ENCODE data around the gene CACNA2D4.

CACNA2D4 gene

GRCh38 chr12:1766110-1766509, 152.3 kb downstream of the CACNA2D4 start:
- no peaks in the 10 kb centered on the region for H3K27me3 ChIP-seq (ENCODE audit: control insufficient read depth in 2 of 2, insufficient read depth in 2 of 2, low read length in 2 of 2)
- no peak overlapping the region for H3K9ac ChIP-seq (ENCODE audit: low read depth in 1 of 2, low read length in 2 of 2)
- H3K4me3 ChIP-seq (ENCODE audit: low read length in 2 of 2) = no peak overlapping the region
- no peaks in the 10 kb centered on the region for H3K4me1 ChIP-seq (ENCODE audit: control insufficient read depth in 2 of 2, insufficient read depth in 2 of 2, low read length in 2 of 2)
- peaks cover 3 to 6% of the 10 kb centered on the region in 2 donors for H3K36me3 ChIP-seq (ENCODE audit: control insufficient read depth in 2 of 2, insufficient read depth in 2 of 2, low read length in 2 of 2)
- no peak overlapping the region for H3K27ac ChIP-seq (ENCODE audit: low read depth in 2 of 2, low read length in 2 of 2)
- H3K9me3 ChIP-seq (ENCODE audit: control insufficient read depth in 2 of 2, low read length in 2 of 2) = no peaks in the 10 kb centered on the region

GRCh38 chr12:1763153-1763552, 155.3 kb downstream of the CACNA2D4 start:
- Histone ChIP-seq H3K9ac (ENCODE audit: low read depth in 1 of 2, low read length in 2 of 2) (no peak overlapping the region), H3K27ac (ENCODE audit: low read depth in 2 of 2, low read length in 2 of 2) (no peak overlapping the region), H3K36me3 (ENCODE audit: control insufficient read depth in 2 of 2, insufficient read depth in 2 of 2, low read length in 2 of 2) (peaks cover 0 to 5% of the 10 kb centered on the region in 2 donors), H3K27me3 (ENCODE audit: control insufficient read depth in 2 of 2, insufficient read depth in 2 of 2, low read length in 2 of 2) (no peaks in the 10 kb centered on the region), H3K9me3 (ENCODE audit: control insufficient read depth in 2 of 2, low read length in 2 of 2) (no peaks in the 10 kb centered on the region), H3K4me3 (ENCODE audit: low read length in 2 of 2) (no peak overlapping the region), H3K4me1 (ENCODE audit: control insufficient read depth in 2 of 2, insufficient read depth in 2 of 2, low read length in 2 of 2) (no peaks in the 10 kb centered on the region)

GRCh38 chr12:1761857-1762256, 156.6 kb downstream of the CACNA2D4 start:
- Histone ChIP-seq H3K4me3 (ENCODE audit: low read length in 2 of 2) (no peak overlapping the region), H3K4me1 (ENCODE audit: control insufficient read depth in 2 of 2, insufficient read depth in 2 of 2, low read length in 2 of 2) (no peaks in the 10 kb centered on the region), H3K9me3 (ENCODE audit: control insufficient read depth in 2 of 2, low read length in 2 of 2) (no peaks in the 10 kb centered on the region), H3K27me3 (ENCODE audit: control insufficient read depth in 2 of 2, insufficient read depth in 2 of 2, low read length in 2 of 2) (no peaks in the 10 kb centered on the region), H3K27ac (ENCODE audit: low read depth in 2 of 2, low read length in 2 of 2) (no peak overlapping the region), H3K9ac (ENCODE audit: low read depth in 1 of 2, low read length in 2 of 2) (no peak overlapping the region), H3K36me3 (ENCODE audit: control insufficient read depth in 2 of 2, insufficient read depth in 2 of 2, low read length in 2 of 2) (peaks cover 11 to 14% of the 10 kb centered on the region in 2 donors)

- H3K27me3 ChIP-seq (ENCODE audit: control insufficient read depth in 2 of 2, insufficient read depth in 2 of 2, low read length in 2 of 2) = no peaks in the 10 kb centered on the region
- H3K9ac ChIP-seq (ENCODE audit: low read depth in 1 of 2, low read length in 2 of 2) = no peak overlapping the region
- no peaks in the 10 kb centered on the region for H3K9me3 ChIP-seq (ENCODE audit: control insufficient read depth in 2 of 2, low read length in 2 of 2)
- no peaks in the 10 kb centered on the region for H3K4me1 ChIP-seq (ENCODE audit: control insufficient read depth in 2 of 2, insufficient read depth in 2 of 2, low read length in 2 of 2)
- no peak overlapping the region for H3K4me3 ChIP-seq (ENCODE audit: low read length in 2 of 2)
- H3K27ac ChIP-seq (ENCODE audit: low read depth in 2 of 2, low read length in 2 of 2) = no peak overlapping the region
- peaks cover 14 to 15% of the 10 kb centered on the region in 2 donors for H3K36me3 ChIP-seq (ENCODE audit: control insufficient read depth in 2 of 2, insufficient read depth in 2 of 2, low read length in 2 of 2)
Observed at GRCh38 chr12:1760566-1761382, 157.7 kb downstream of the CACNA2D4 start.

- Histone ChIP-seq H3K36me3 (ENCODE audit: control insufficient read depth in 2 of 2, insufficient read depth in 2 of 2, low read length in 2 of 2) (peaks cover 18 to 23% of the 10 kb centered on the region in 2 donors), H3K27ac (ENCODE audit: low read depth in 2 of 2, low read length in 2 of 2) (no peak overlapping the region), H3K9me3 (ENCODE audit: control insufficient read depth in 2 of 2, low read length in 2 of 2) (no peaks in the 10 kb centered on the region), H3K27me3 (ENCODE audit: control insufficient read depth in 2 of 2, insufficient read depth in 2 of 2, low read length in 2 of 2) (no peaks in the 10 kb centered on the region), H3K4me3 (ENCODE audit: low read length in 2 of 2) (no peak overlapping the region), H3K4me1 (ENCODE audit: control insufficient read depth in 2 of 2, insufficient read depth in 2 of 2, low read length in 2 of 2) (no peaks in the 10 kb centered on the region), H3K9ac (ENCODE audit: low read depth in 1 of 2, low read length in 2 of 2) (no peak overlapping the region)
Observed at GRCh38 chr12:1758887-1759286, 159.6 kb downstream of the CACNA2D4 start.

GRCh38 chr12:1758376-1758775, 160.1 kb downstream of the CACNA2D4 start:
- H3K4me1 ChIP-seq (ENCODE audit: control insufficient read depth in 2 of 2, insufficient read depth in 2 of 2, low read length in 2 of 2) = no peaks in the 10 kb centered on the region
- H3K9me3 ChIP-seq (ENCODE audit: control insufficient read depth in 2 of 2, low read length in 2 of 2) = no peaks in the 10 kb centered on the region
- H3K27me3 ChIP-seq (ENCODE audit: control insufficient read depth in 2 of 2, insufficient read depth in 2 of 2, low read length in 2 of 2) = no peaks in the 10 kb centered on the region
- H3K9ac ChIP-seq (ENCODE audit: low read depth in 1 of 2, low read length in 2 of 2) = no peak overlapping the region
- H3K4me3 ChIP-seq (ENCODE audit: low read length in 2 of 2) = no peak overlapping the region
- no peak overlapping the region for H3K27ac ChIP-seq (ENCODE audit: low read depth in 2 of 2, low read length in 2 of 2)
- H3K36me3 ChIP-seq (ENCODE audit: control insufficient read depth in 2 of 2, insufficient read depth in 2 of 2, low read length in 2 of 2) = peaks cover 18 to 23% of the 10 kb centered on the region in 2 donors

- Histone ChIP-seq H3K27ac (ENCODE audit: low read depth in 2 of 2, low read length in 2 of 2) (no peak overlapping the region), H3K27me3 (ENCODE audit: control insufficient read depth in 2 of 2, insufficient read depth in 2 of 2, low read length in 2 of 2) (no peaks in the 10 kb centered on the region), H3K9me3 (ENCODE audit: control insufficient read depth in 2 of 2, low read length in 2 of 2) (peaks cover 0 to 3% of the 10 kb centered on the region in 2 donors), H3K4me3 (ENCODE audit: low read length in 2 of 2) (no peak overlapping the region), H3K9ac (ENCODE audit: low read depth in 1 of 2, low read length in 2 of 2) (no peak overlapping the region), H3K4me1 (ENCODE audit: control insufficient read depth in 2 of 2, insufficient read depth in 2 of 2, low read length in 2 of 2) (no peaks in the 10 kb centered on the region), H3K36me3 (ENCODE audit: control insufficient read depth in 2 of 2, insufficient read depth in 2 of 2, low read length in 2 of 2) (peaks cover 5 to 6% of the 10 kb centered on the region in 2 donors)
Observed at GRCh38 chr12:1750300-1750699, 168.2 kb downstream of the CACNA2D4 start.

- Histone ChIP-seq H3K9ac (ENCODE audit: low read depth in 1 of 2, low read length in 2 of 2) (no peak overlapping the region), H3K27me3 (ENCODE audit: control insufficient read depth in 2 of 2, insufficient read depth in 2 of 2, low read length in 2 of 2) (no peaks in the 10 kb centered on the region), H3K27ac (ENCODE audit: low read depth in 2 of 2, low read length in 2 of 2) (no peak overlapping the region), H3K9me3 (ENCODE audit: control insufficient read depth in 2 of 2, low read length in 2 of 2) (peaks cover 0 to 3% of the 10 kb centered on the region in 2 donors), H3K4me1 (ENCODE audit: control insufficient read depth in 2 of 2, insufficient read depth in 2 of 2, low read length in 2 of 2) (no peaks in the 10 kb centered on the region), H3K36me3 (ENCODE audit: control insufficient read depth in 2 of 2, insufficient read depth in 2 of 2, low read length in 2 of 2) (peaks cover under 1 to 3% of the 10 kb centered on the region in 2 donors), H3K4me3 (ENCODE audit: low read length in 2 of 2) (no peak overlapping the region)
Observed at GRCh38 chr12:1749019-1749418, 169.4 kb downstream of the CACNA2D4 start.

GRCh38 chr12:1747609-1748008, 170.8 kb downstream of the CACNA2D4 start:
- H3K36me3 ChIP-seq (ENCODE audit: control insufficient read depth in 2 of 2, insufficient read depth in 2 of 2, low read length in 2 of 2) = peaks cover 0 to 3% of the 10 kb centered on the region in 2 donors
- no peak overlapping the region for H3K4me3 ChIP-seq (ENCODE audit: low read length in 2 of 2)
- no peaks in the 10 kb centered on the region for H3K27me3 ChIP-seq (ENCODE audit: control insufficient read depth in 2 of 2, insufficient read depth in 2 of 2, low read length in 2 of 2)
- no peak overlapping the region for H3K27ac ChIP-seq (ENCODE audit: low read depth in 2 of 2, low read length in 2 of 2)
- H3K9me3 ChIP-seq (ENCODE audit: control insufficient read depth in 2 of 2, low read length in 2 of 2) = peaks cover 0 to 3% of the 10 kb centered on the region in 2 donors
- no peak overlapping the region for H3K9ac ChIP-seq (ENCODE audit: low read depth in 1 of 2, low read length in 2 of 2)
- no peaks in the 10 kb centered on the region for H3K4me1 ChIP-seq (ENCODE audit: control insufficient read depth in 2 of 2, insufficient read depth in 2 of 2, low read length in 2 of 2)

GRCh38 chr12:1744932-1745331, 173.5 kb downstream of the CACNA2D4 start:
- H3K9me3 ChIP-seq (ENCODE audit: control insufficient read depth in 2 of 2, low read length in 2 of 2) = peaks cover 0 to 3% of the 10 kb centered on the region in 2 donors
- no peak overlapping the region for H3K4me3 ChIP-seq (ENCODE audit: low read length in 2 of 2)
- no peak overlapping the region for H3K9ac ChIP-seq (ENCODE audit: low read depth in 1 of 2, low read length in 2 of 2)
- H3K27me3 ChIP-seq (ENCODE audit: control insufficient read depth in 2 of 2, insufficient read depth in 2 of 2, low read length in 2 of 2) = no peaks in the 10 kb centered on the region
- H3K36me3 ChIP-seq (ENCODE audit: control insufficient read depth in 2 of 2, insufficient read depth in 2 of 2, low read length in 2 of 2) = peaks cover 0 to 3% of the 10 kb centered on the region in 2 donors
- no peak overlapping the region for H3K27ac ChIP-seq (ENCODE audit: low read depth in 2 of 2, low read length in 2 of 2)
- H3K4me1 ChIP-seq (ENCODE audit: control insufficient read depth in 2 of 2, insufficient read depth in 2 of 2, low read length in 2 of 2) = peaks cover 4 to 14% of the 10 kb centered on the region in 2 donors

All from mucosa of rectum (tissue), 2 donors.